Thyroid gland (tissue), 4 donors: ENCODE results near the gene RNF115.

ENCODE experiments used
- POLR2A ChIP-seq, 2 donors: fragments of 450-650 bp; IDR thresholded peaks; one replicate each; pipeline ENCODE4 v1.6.1; 2017; ENCODE audit warnings: antibody characterized with exemption in 2 of 2, mild to moderate bottlenecking in 2 of 2, moderate library complexity in 1 of 2
- TF ChIP-seq, protein P1 (sequence below), 6 experiments: fragments of 200-600 bp in 3 of 6; fragments of 450-650 bp in 3 of 6; sonication (generic) in 3 of 6; IDR thresholded peaks; one replicate each; pipeline ENCODE4 v1.5.1; 2016 to 2019; ENCODE audit warnings: antibody characterized with exemption in 6 of 6, mild to moderate bottlenecking in 2 of 6, inconsistent platforms in 1 of 6, moderate library complexity in 1 of 6

DNA sequence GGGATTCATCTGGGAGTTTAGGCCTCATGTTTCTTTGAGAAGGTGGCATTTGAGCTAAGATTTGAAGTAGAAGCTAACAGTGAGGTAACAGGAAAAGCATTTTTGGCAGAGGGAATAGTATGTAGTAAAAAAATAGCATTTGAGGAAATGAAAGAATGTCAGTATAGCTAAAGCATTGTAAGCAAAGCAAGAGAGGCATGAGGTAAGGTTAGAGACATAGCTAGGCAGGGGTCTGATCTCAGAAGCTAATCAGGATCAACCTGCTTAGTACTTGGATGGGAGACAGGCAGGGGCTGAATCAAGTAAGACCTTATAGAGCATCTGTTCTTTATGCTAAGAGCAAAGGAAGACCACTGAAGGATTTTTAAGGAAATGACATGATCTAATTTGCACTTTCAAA, 4.1 kb upstream of the RNF115 start:
- TF ChIP-seq, protein P1, sequence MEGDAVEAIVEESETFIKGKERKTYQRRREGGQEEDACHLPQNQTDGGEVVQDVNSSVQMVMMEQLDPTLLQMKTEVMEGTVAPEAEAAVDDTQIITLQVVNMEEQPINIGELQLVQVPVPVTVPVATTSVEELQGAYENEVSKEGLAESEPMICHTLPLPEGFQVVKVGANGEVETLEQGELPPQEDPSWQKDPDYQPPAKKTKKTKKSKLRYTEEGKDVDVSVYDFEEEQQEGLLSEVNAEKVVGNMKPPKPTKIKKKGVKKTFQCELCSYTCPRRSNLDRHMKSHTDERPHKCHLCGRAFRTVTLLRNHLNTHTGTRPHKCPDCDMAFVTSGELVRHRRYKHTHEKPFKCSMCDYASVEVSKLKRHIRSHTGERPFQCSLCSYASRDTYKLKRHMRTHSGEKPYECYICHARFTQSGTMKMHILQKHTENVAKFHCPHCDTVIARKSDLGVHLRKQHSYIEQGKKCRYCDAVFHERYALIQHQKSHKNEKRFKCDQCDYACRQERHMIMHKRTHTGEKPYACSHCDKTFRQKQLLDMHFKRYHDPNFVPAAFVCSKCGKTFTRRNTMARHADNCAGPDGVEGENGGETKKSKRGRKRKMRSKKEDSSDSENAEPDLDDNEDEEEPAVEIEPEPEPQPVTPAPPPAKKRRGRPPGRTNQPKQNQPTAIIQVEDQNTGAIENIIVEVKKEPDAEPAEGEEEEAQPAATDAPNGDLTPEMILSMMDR (IDR thresholded peaks at IDR 0.05), result no peak
- no peak for TF ChIP-seq POLR2A (IDR thresholded peaks at IDR 0.05)
